Raji (cell line): ENCODE results near the gene VAPB.

ENCODE experiments used
- POLR2A ChIP-seq: IDR thresholded peaks from 2 replicates; pipeline ENCODE4 v1.6.1; 2011; ENCODE audit warnings: low read depth, low read length, control low read depth; ENCODE audit not compliant: insufficient read depth

The VAPB gene

GRCh38 chr20:58438970-58439808 lies 50.2 kb downstream of the VAPB start:
- no peak for TF ChIP-seq POLR2A

- no peak for TF ChIP-seq POLR2A
Measured at GRCh38 chr20:58440021-58440767, 51.2 kb downstream of the VAPB start.

- TF ChIP-seq POLR2A, result no peak
Measured at GRCh38 chr20:58441723-58442122, 52.7 kb downstream of the VAPB start.

GRCh38 chr20:58444746-58445255 lies 55.8 kb downstream of the VAPB start:
- TF ChIP-seq POLR2A, result no peak

GRCh38 chr20:58446264-58446959 lies 57.4 kb downstream of the VAPB start:
- no peak for TF ChIP-seq POLR2A

- TF ChIP-seq POLR2A, result no peak
Measured at GRCh38 chr20:58446960-58447265, 57.9 kb downstream of the VAPB start.

GRCh38 chr20:58447511-58448391 lies 58.7 kb downstream of the VAPB start:
- TF ChIP-seq POLR2A, result no peak

- TF ChIP-seq POLR2A, result no peak
Measured at GRCh38 chr20:58448958-58449357, 59.9 kb downstream of the VAPB start.

GRCh38 chr20:58449681-58450221 lies 60.7 kb downstream of the VAPB start:
- no peak for TF ChIP-seq POLR2A

GRCh38 chr20:58450254-58450653 lies 61.2 kb downstream of the VAPB start:
- TF ChIP-seq POLR2A, result no peak

GRCh38 chr20:58452667-58453255 lies 63.7 kb downstream of the VAPB start:
- TF ChIP-seq POLR2A, result no peak

GRCh38 chr20:58453391-58453790 lies 64.4 kb downstream of the VAPB start:
- no peak for TF ChIP-seq POLR2A

GRCh38 chr20:58454460-58454859 lies 65.4 kb downstream of the VAPB start:
- no peak for TF ChIP-seq POLR2A

- no peak for TF ChIP-seq POLR2A
Measured at GRCh38 chr20:58457083-58457695, 68.2 kb downstream of the VAPB start.
